GM23248 (cell line): ENCODE data around the gene ATP6AP2. TPM values are rescaled to one million over a fixed set of nuclear protein-coding genes. Genes with fewer than 3 reads are reported as not detected.

ENCODE experiments used
- DNase-seq: peaks from one replicate; pipeline ENCODE4 v3.0.0-alpha.2; 2015
- H2AFZ ChIP-seq: fragments of 200-600 bp; sonication (generic); 2 replicates; pipeline ENCODE4 v1.6.1; 2016; ENCODE audit warnings: antibody characterized with exemption
- H3F3A ChIP-seq: fragments of 200-600 bp; sonication (generic); 2 replicates; pipeline ENCODE4 v1.6.1; 2016; ENCODE audit warnings: mild to moderate bottlenecking, antibody characterized with exemption, mixed run types; ENCODE audit not compliant: insufficient read depth
- H3K27ac ChIP-seq: fragments of 200-600 bp; sonication (generic); 2 replicates; pipeline ENCODE4 v1.5.1; 2016; ENCODE audit warnings: mild to moderate bottlenecking
- H3K27me3 ChIP-seq: fragments of 200-600 bp; sonication (generic); replicated peaks from 2 replicates; pipeline ENCODE4 v1.6.1; 2016; ENCODE audit warnings: mild to moderate bottlenecking; ENCODE audit not compliant: insufficient read depth
- H3K36me3 ChIP-seq: fragments of 200-600 bp; sonication (generic); 2 replicates; pipeline ENCODE4 v1.6.1; 2016; ENCODE audit warnings: low read depth, mild to moderate bottlenecking
- H3K4me1 ChIP-seq: fragments of 200-600 bp; sonication (generic); 2 replicates; pipeline ENCODE4 v1.6.1; 2016; ENCODE audit warnings: mild to moderate bottlenecking; ENCODE audit not compliant: insufficient read depth
- H3K4me2 ChIP-seq: fragments of 200-600 bp; sonication (generic); one replicate; pipeline ENCODE4 v1.6.1; 2016; ENCODE audit warnings: mild to moderate bottlenecking; ENCODE audit not compliant: unreplicated experiment
- H3K4me3 ChIP-seq: fragments of 200-600 bp; sonication (generic); 2 replicates; pipeline ENCODE4 v1.5.1; 2016; ENCODE audit warnings: mild to moderate bottlenecking
- H3K79me2 ChIP-seq: fragments of 200-600 bp; sonication (generic); 2 replicates; pipeline ENCODE4 v1.6.1; 2016; ENCODE audit warnings: mild to moderate bottlenecking; ENCODE audit not compliant: insufficient read depth
- H3K9ac ChIP-seq: fragments of 200-600 bp; sonication (generic); 2 replicates; pipeline ENCODE4 v1.6.1; 2016; ENCODE audit warnings: mild to moderate bottlenecking
- H3K9me2 ChIP-seq: fragments of 200-600 bp; sonication (generic); 2 replicates; pipeline ENCODE4 v1.6.1; 2016; ENCODE audit warnings: mixed run types, mild to moderate bottlenecking, moderate library complexity; ENCODE audit not compliant: insufficient read depth
- H3K9me3 ChIP-seq: fragments of 200-600 bp; sonication (generic); one replicate; pipeline ENCODE4 v1.6.1; 2017; ENCODE audit warnings: low read depth
- H4K20me1 ChIP-seq: fragments of 200-600 bp; sonication (generic); 2 replicates; pipeline ENCODE4 v1.6.0; 2016; ENCODE audit not compliant: insufficient read depth
- EZH2 ChIP-seq: fragments of 200-600 bp; sonication (generic); IDR thresholded peaks from 2 replicates; pipeline ENCODE4 v1.6.1; 2018; ENCODE audit warnings: antibody characterized with exemption, mild to moderate bottlenecking; ENCODE audit not compliant: insufficient read depth, poor library complexity, severe bottlenecking
- EZH2phosphoT487 ChIP-seq: fragments of 200-600 bp; sonication (generic); IDR thresholded peaks from 2 replicates; pipeline ENCODE4 v1.6.1; 2018; ENCODE audit warnings: antibody characterized with exemption, moderate library complexity, mild to moderate bottlenecking, low read depth; ENCODE audit not compliant: insufficient read depth
- WGBS, 2 experiments: methylation state at CpG; one replicate each; pipeline ENCODE4 v1.1.6; 2015 to 2017; ENCODE audit warnings: low lambda C conversion rate in 2 of 2, low coverage in 1 of 2; ENCODE audit errors: missing lambda C conversion rate in 2 of 2; 5-methylcytosine and 5-hydroxymethylcytosine counted together
- in situ Hi-C: fragments of 300-500 bp; cut with MboI; formaldehyde crosslinking; loops from 2 replicates; pipeline ENCODE4 v1.15.0; 2020
- polyA plus RNA-seq: library from polyadenylated mRNA; unstranded; fragments of >200 nt; fragmentation: Nextera tagmentation; extraction: Ambion mirVana; gene quantifications from 2 replicates; pipeline ENCODE4 v1.2.1, GENCODE V29; 2016
- small RNA-seq: library from RNA; depleted of rRNA; stranded (forward); fragments of <200 nt; gene quantifications from one replicate; pipeline ENCODE3, GENCODE V24; 2014; ENCODE audit warnings: low read depth, low replicate concordance
- total RNA-seq: library from RNA; depleted of rRNA; stranded (reverse); fragments of >200 nt; shearing (Covaris generic); gene quantifications from 2 replicates; pipeline ENCODE4 v1.2.3, GENCODE V29; 2014; rRNA removed

Gene ATP6AP2
- total and polyA plus RNA-seq, 2 experiments from 2014 or later: 211 to 443 TPM

GRCh38 chrX:40651620-40652223 is 71.0 kb downstream of the ATP6AP2 start:
- peaks cover 3% of the 10 kb centered on the region; the same call in 1 of the 2 replicates for H3K36me3 ChIP-seq
- in situ Hi-C loops: no loop called here
- no peaks in the 10 kb centered on the region for H3K9me3 ChIP-seq
- no peak overlapping the region for H3K4me2 ChIP-seq
- H3K9ac ChIP-seq: no peak overlapping the region
- no peak overlapping the region for H3K4me3 ChIP-seq
- H2AFZ ChIP-seq: no peak overlapping the region
- no peak overlapping the region for H3K27ac ChIP-seq
- peaks cover 6% of the 10 kb centered on the region for H3K79me2 ChIP-seq
- DNase-seq: peak; percentile 60
- H3F3A ChIP-seq: no peaks in the 10 kb centered on the region
- no peaks in the 10 kb centered on the region for H4K20me1 ChIP-seq
- TF ChIP-seq EZH2phosphoT487: no peak
- TF ChIP-seq EZH2: no peak
- 0 to 3% methylated on average over 3 of the region's 3 CpGs for WGBS, 2 experiments
- H3K4me1 ChIP-seq: no peaks in the 10 kb centered on the region
- H3K9me2 ChIP-seq: no peaks in the 10 kb centered on the region
- no peaks in the 10 kb centered on the region for H3K27me3 ChIP-seq

GRCh38 chrX:40652664-40653063 is 71.9 kb downstream of the ATP6AP2 start:
- Histone ChIP-seq H2AFZ (no peak overlapping the region), H3K27me3 (no peaks in the 10 kb centered on the region), H3K27ac (no peak overlapping the region), H3K79me2 (no peaks in the 10 kb centered on the region), H3K4me1 (no peaks in the 10 kb centered on the region), H3K4me2 (no peak overlapping the region), H3K9me2 (no peaks in the 10 kb centered on the region), H3K9me3 (no peaks in the 10 kb centered on the region), H3K36me3 (peaks cover 3% of the 10 kb centered on the region; the same call in 1 of the 2 replicates), H4K20me1 (no peaks in the 10 kb centered on the region), H3K9ac (no peak overlapping the region), H3F3A (no peaks in the 10 kb centered on the region), H3K4me3 (no peak overlapping the region)
- TF ChIP-seq EZH2 (no peak), EZH2phosphoT487 (no peak)
- 88 to 100% methylated on average over 1 of the region's 1 CpG for WGBS, 2 experiments
- DNase-seq: no peak
- in situ Hi-C loops: no loop called here

- no peaks in the 10 kb centered on the region for H3K9me2 ChIP-seq
- in situ Hi-C loops: no loop called here
- TF ChIP-seq EZH2phosphoT487 (no peak), EZH2 (no peak)
Measured at GRCh38 chrX:40653535-40653934, 72.8 kb downstream of the ATP6AP2 start.

More at GRCh38 chrX:40653535-40653934, 72.8 kb downstream of the ATP6AP2 start:
- Histone ChIP-seq H3K27me3 (no peaks in the 10 kb centered on the region), H3K27ac (no peak overlapping the region), H2AFZ (no peak overlapping the region), H3K4me3 (no peak overlapping the region), H3K9ac (no peak overlapping the region), H4K20me1 (no peaks in the 10 kb centered on the region), H3F3A (no peaks in the 10 kb centered on the region), H3K4me2 (no peak overlapping the region), H3K79me2 (no peaks in the 10 kb centered on the region), H3K9me3 (no peaks in the 10 kb centered on the region), H3K4me1 (no peaks in the 10 kb centered on the region), H3K36me3 (peaks cover 3% of the 10 kb centered on the region; the same call in 1 of the 2 replicates)
- WGBS, 2 experiments: 100% methylated on average over 2 of the region's 2 CpGs
- DNase-seq: no peak

Small RNA genes lying within 50 kb of the gene (small RNA-seq; reads per million reads assigned to genes)
- gene RNU7-164P: not detected

Other genes starting within 250 kb of the ATP6AP2 start
- not detected in 2 replicates for gene MPC1L, start 42.5 kb downstream of the ATP6AP2 start, total RNA-seq
- gene MPC1L, start 42.5 kb downstream of the ATP6AP2 start, polyA plus RNA-seq: not detected in 2 replicates
- 7.7 and 12.9 TPM in 2 replicates for gene CXorf38, start 66.6 kb downstream of the ATP6AP2 start, total RNA-seq
- 8.7 and 9.4 TPM in 2 replicates for gene CXorf38, start 66.6 kb downstream of the ATP6AP2 start, polyA plus RNA-seq
- 10.0 and 34.7 TPM in 2 replicates for gene MED14, start 154.6 kb downstream of the ATP6AP2 start, total RNA-seq
- gene MED14, start 154.6 kb downstream of the ATP6AP2 start, polyA plus RNA-seq: 11.5 and 13.3 TPM in 2 replicates